ENCODE results near the gene ADAMTS14.
"Not testable (repeated sequence)": the region's sequence is repeated elsewhere in the genome, so short reads cannot be mapped to it uniquely, and the experiment has no call there.

DNA sequence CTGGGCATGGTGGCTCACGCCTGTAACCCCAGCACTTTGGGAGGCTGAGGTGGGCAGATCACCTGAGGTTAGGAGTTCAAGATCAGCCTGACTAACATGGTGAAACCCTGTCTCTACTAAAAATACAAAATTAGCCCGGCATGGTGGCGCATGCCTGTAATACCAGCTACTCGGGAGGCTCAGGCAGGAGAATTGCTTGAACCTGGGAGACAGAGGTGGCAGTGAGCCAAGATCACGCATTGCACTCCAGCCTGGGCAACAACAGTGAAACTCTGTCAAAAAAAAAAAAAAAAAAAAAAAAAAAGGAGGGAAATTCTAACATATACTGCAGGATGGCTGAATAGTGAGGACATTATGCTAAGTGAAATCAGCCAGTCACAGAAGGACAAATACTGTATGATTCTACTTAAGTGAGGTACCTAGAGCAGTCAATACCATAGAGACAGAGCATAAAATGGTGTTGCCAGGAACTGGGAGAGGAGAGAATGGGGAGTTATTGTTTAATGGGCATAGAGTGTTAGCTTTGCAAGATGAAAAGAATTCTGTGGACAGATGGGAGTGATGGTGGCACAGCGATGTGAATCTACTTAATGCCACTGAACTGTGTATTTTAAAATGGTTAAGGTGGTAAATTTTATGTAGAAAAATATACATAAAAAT lies 95.8 kb downstream of the ADAMTS14 start:
- TF ChIP-seq, protein P1, sequence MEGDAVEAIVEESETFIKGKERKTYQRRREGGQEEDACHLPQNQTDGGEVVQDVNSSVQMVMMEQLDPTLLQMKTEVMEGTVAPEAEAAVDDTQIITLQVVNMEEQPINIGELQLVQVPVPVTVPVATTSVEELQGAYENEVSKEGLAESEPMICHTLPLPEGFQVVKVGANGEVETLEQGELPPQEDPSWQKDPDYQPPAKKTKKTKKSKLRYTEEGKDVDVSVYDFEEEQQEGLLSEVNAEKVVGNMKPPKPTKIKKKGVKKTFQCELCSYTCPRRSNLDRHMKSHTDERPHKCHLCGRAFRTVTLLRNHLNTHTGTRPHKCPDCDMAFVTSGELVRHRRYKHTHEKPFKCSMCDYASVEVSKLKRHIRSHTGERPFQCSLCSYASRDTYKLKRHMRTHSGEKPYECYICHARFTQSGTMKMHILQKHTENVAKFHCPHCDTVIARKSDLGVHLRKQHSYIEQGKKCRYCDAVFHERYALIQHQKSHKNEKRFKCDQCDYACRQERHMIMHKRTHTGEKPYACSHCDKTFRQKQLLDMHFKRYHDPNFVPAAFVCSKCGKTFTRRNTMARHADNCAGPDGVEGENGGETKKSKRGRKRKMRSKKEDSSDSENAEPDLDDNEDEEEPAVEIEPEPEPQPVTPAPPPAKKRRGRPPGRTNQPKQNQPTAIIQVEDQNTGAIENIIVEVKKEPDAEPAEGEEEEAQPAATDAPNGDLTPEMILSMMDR (optimal IDR thresholded peaks at IDR 0.05 in 1 of 3, IDR thresholded peaks at IDR 0.05 in 1 of 3, conservative IDR thresholded peaks at IDR 0.05 in 1 of 3; ENCODE audit: extremely low read depth in 1 of 3, insufficient read depth in 2 of 3, low read length in 3 of 3) = not testable (repeated sequence)
- not testable (repeated sequence) for TF ChIP-seq EZH2 (IDR thresholded peaks at IDR 0.05; ENCODE audit: low read length)
